Stimulated activated naive CD8-positive, alpha-beta T cell treated with anti-CD3 and anti-CD28 coated beads, Interleukin-15, Interleukin-2, amounts not matched to agents 100 U/mL and 50 U/mL, for 24 hours (primary cell): ENCODE results near the gene PIP5K1B.
A peak's percentile ranks its signal among the peaks of the same experiment; 100 is the strongest.

Source experiments
- ATAC-seq: fragments of 150-1000 bp; cut with Tn5 transposase; one replicate; pipeline ENCODE4 v1.10.0; 2021
- DNase-seq: peaks from one replicate; pipeline ENCODE4 v3.0.0; 2021

The PIP5K1B gene

GRCh38 chr9:68996462-68996861 is 291.4 kb downstream of the PIP5K1B start:
- ATAC-seq, result no peak
- DNase-seq, result no peak

GRCh38 chr9:68997666-68998065 is 292.6 kb downstream of the PIP5K1B start:
- DNase-seq (no peak), ATAC-seq (no peak)

- DNase-seq (no peak), ATAC-seq (no peak)
These were observed 293.3 kb downstream of the PIP5K1B start for GRCh38 chr9:68998385-68998784.

- ATAC-seq, result no peak
These were observed 293.8 kb downstream of the PIP5K1B start for GRCh38 chr9:68998812-68999211.

GRCh38 chr9:68999393-69000105 is 294.5 kb downstream of the PIP5K1B start:
- DNase-seq, result peak; percentile 69
- ATAC-seq, result peak; percentile 91

More at GRCh38 chr9:68998812-68999211, 293.8 kb downstream of the PIP5K1B start:
- no peak for DNase-seq

- no peak for ATAC-seq
- no peak for DNase-seq
These were observed 296.9 kb downstream of the PIP5K1B start for GRCh38 chr9:69001921-69002320.

- ATAC-seq (no peak), DNase-seq (no peak)
These were observed 298.0 kb downstream of the PIP5K1B start for GRCh38 chr9:69003051-69003450.

- DNase-seq (no peak), ATAC-seq (no peak)
These were observed 299.8 kb downstream of the PIP5K1B start for GRCh38 chr9:69004836-69005235.

- DNase-seq, result no peak
- no peak for ATAC-seq
These were observed 304.7 kb downstream of the PIP5K1B start for GRCh38 chr9:69009708-69010107.

- no peak for DNase-seq
- ATAC-seq, result no peak
These were observed 307.8 kb downstream of the PIP5K1B start for GRCh38 chr9:69012696-69013381.

- ATAC-seq, result no peak
- DNase-seq, result no peak
These were observed 308.3 kb downstream of the PIP5K1B start for GRCh38 chr9:69013382-69013727.

- ATAC-seq (no peak), DNase-seq (no peak)
These were observed 309.0 kb downstream of the PIP5K1B start, which contains the start of gene PRKACG for GRCh38 chr9:69014013-69014412. TSS of gene PRKACG (minus strand) at chr9:69014113. CDS start at chr9:69014092, 21 bp downstream.

- ATAC-seq (no peak), DNase-seq (no peak)
These were observed 311.4 kb downstream of the PIP5K1B start for GRCh38 chr9:69016191-69017096.

GRCh38 chr9:69018737-69019136 is 313.7 kb downstream of the PIP5K1B start:
- DNase-seq (no peak), ATAC-seq (no peak)

GRCh38 chr9:69019808-69020207 is 314.8 kb downstream of the PIP5K1B start:
- ATAC-seq, result no peak
- DNase-seq, result no peak

- DNase-seq (no peak), ATAC-seq (no peak)
These were observed 315.5 kb downstream of the PIP5K1B start for GRCh38 chr9:69020301-69021145.

- DNase-seq (no peak), ATAC-seq (no peak)
These were observed 318.6 kb downstream of the PIP5K1B start for GRCh38 chr9:69023650-69024049.

- DNase-seq (peak; percentile 30), ATAC-seq (peak; percentile 78)
These were observed 322.5 kb downstream of the PIP5K1B start for GRCh38 chr9:69027355-69028097.

- peak; percentile 37 for ATAC-seq
These were observed 323.7 kb downstream of the PIP5K1B start for GRCh38 chr9:69028754-69029153.

GRCh38 chr9:69029535-69029934 is 324.5 kb downstream of the PIP5K1B start:
- DNase-seq (no peak), ATAC-seq (no peak)

More at GRCh38 chr9:69028754-69029153, 323.7 kb downstream of the PIP5K1B start:
- peak; percentile 42 for DNase-seq
